Neutrophil (primary cell): Measurements from ENCODE around the gene KRTAP4-5.
"Not testable (repeated sequence)": the region's sequence is repeated elsewhere in the genome, so short reads cannot be mapped to it uniquely, and the experiment has no call there.

Source experiments
- H3K27ac ChIP-seq: fragments of 200-600 bp; sonication (generic); 2 replicates; pipeline ENCODE4 v1.5.1; 2016; ENCODE audit warnings: mild to moderate bottlenecking, moderate library complexity
- H3K27me3 ChIP-seq: fragments of 200-600 bp; sonication (generic); 2 replicates; pipeline ENCODE4 v1.6.0; 2016; ENCODE audit warnings: mild to moderate bottlenecking
- H3K36me3 ChIP-seq: fragments of 200-600 bp; sonication (generic); 2 replicates; pipeline ENCODE4 v1.5.1; 2017
- H3K4me1 ChIP-seq, 2 experiments: fragments of 200-600 bp in 1 of 2; sonication (generic) in 1 of 2; 1 replicate in 1 of 2; 2 replicates in 1 of 2; pipeline versions ENCODE4 v1.5.1 to v1.6.1; 2013 to 2016; ENCODE audit warnings: low read depth in 1 of 2, low read length in 1 of 2, mild to moderate bottlenecking in 1 of 2, moderate library complexity in 1 of 2; ENCODE audit not compliant: control insufficient read depth in 1 of 2, insufficient read depth in 1 of 2
- H3K4me3 ChIP-seq, 2 experiments: fragments of 200-600 bp in 1 of 2; sonication (generic) in 1 of 2; 1 replicate in 1 of 2; 2 replicates in 1 of 2; pipeline ENCODE4 v1.5.1; 2013 to 2016; ENCODE audit warnings: low read depth in 1 of 2, low read length in 1 of 2, mild to moderate bottlenecking in 1 of 2, moderate library complexity in 1 of 2
- H3K9me3 ChIP-seq: fragments of 200-600 bp; sonication (generic); 2 replicates; pipeline ENCODE4 v1.5.1; 2016
- CTCF ChIP-seq: fragments of 200-600 bp; sonication (generic); IDR thresholded peaks from 2 replicates; pipeline ENCODE4 v1.5.1; 2016; ENCODE audit warnings: antibody characterized with exemption

KRTAP4-5 gene

GRCh38 chr17:41160648-41161047 is 11.0 kb upstream of the KRTAP4-5 start, which contains the start of gene KRTAP4-4:
Gene KRTAP4-4, minus strand, starts transcription at chr17:41160748. Its CDS starts 57 bp downstream, at chr17:41160691.
- Histone ChIP-seq H3K9me3 (no peaks in the 10 kb centered on the region), H3K27ac (no peak within 1 kb of the TSS), H3K4me3 (no peak within 1 kb of the TSS), H3K4me1 (no peaks in the 10 kb centered on the region), H3K27me3 (peaks cover 9% of the 10 kb centered on the region), H3K36me3 (no peaks in the 10 kb centered on the region)
- no peak for TF ChIP-seq CTCF

- H3K36me3 ChIP-seq, H3K27ac ChIP-seq, H3K27me3 ChIP-seq, H3K4me1 ChIP-seq, H3K9me3 ChIP-seq, H3K4me3 ChIP-seq: not testable (repeated sequence)
Measured at GRCh38 chr17:41160190-41160589, 10.6 kb upstream of the KRTAP4-5 start.

GRCh38 chr17:41153856-41154255 is 4.2 kb upstream of the KRTAP4-5 start:
- no peak for TF ChIP-seq CTCF
- Histone ChIP-seq H3K9me3 (no peaks in the 10 kb centered on the region), H3K27me3 (peaks cover 16% of the 10 kb centered on the region), H3K4me3 (no peak overlapping the region), H3K27ac (no peak overlapping the region), H3K4me1 (no peaks in the 10 kb centered on the region), H3K36me3 (no peaks in the 10 kb centered on the region)

- H3K9me3 ChIP-seq: no peaks in the 10 kb centered on the region
- TF ChIP-seq CTCF: no peak
- no peaks in the 10 kb centered on the region for H3K36me3 ChIP-seq
- H3K27me3 ChIP-seq: peaks cover 16% of the 10 kb centered on the region
- no peaks in the 10 kb centered on the region for H3K4me1 ChIP-seq
- H3K4me3 ChIP-seq: no peak overlapping the region
- no peak overlapping the region for H3K27ac ChIP-seq
Measured at GRCh38 chr17:41151525-41151924, 1.9 kb upstream of the KRTAP4-5 start.

- Histone ChIP-seq H3K4me3 (no peak overlapping the region), H3K36me3 (no peaks in the 10 kb centered on the region), H3K27ac (no peak overlapping the region), H3K27me3 (peaks cover 16% of the 10 kb centered on the region), H3K4me1 (no peaks in the 10 kb centered on the region), H3K9me3 (no peaks in the 10 kb centered on the region)
- no peak for TF ChIP-seq CTCF
Measured at GRCh38 chr17:41150026-41150425, 401 bp upstream of the KRTAP4-5 start.

GRCh38 chr17:41148971-41149651 is 514 bp downstream of the KRTAP4-5 start:
- H3K4me3 ChIP-seq, H3K36me3 ChIP-seq, H3K9me3 ChIP-seq, H3K4me1 ChIP-seq, H3K27ac ChIP-seq: not testable (repeated sequence)
- H3K27me3 ChIP-seq: peaks cover 16% of the 10 kb centered on the region
